Measurements from ENCODE around the gene ASF1B. TPM values are rescaled to one million over a fixed set of nuclear protein-coding genes. Genes with fewer than 3 reads are reported as not detected.
"Not testable (repeated sequence)": the region's sequence is repeated elsewhere in the genome, so short reads cannot be mapped to it uniquely, and the experiment has no call there.

The ASF1B gene
- total and polyA plus RNA-seq, 2 experiments from 2014 or later: 21.8 to 27.5 TPM

- H3K4me3 ChIP-seq: no peak overlapping the region
- no peaks in the 10 kb centered on the region for H3K9me3 ChIP-seq (ENCODE audit: low read depth)
- H3K36me3 ChIP-seq: peaks cover 12% of the 10 kb centered on the region
- no peak for DNase-seq (ENCODE audit: low read depth in 1 of 2, low spot score in 1 of 2)
- H3K27me3 ChIP-seq: no peaks in the 10 kb centered on the region
- H3K4me1 ChIP-seq (ENCODE audit: low read depth): peaks cover 18% of the 10 kb centered on the region
- peak overlapping the region; percentile 63 for H3K27ac ChIP-seq
- TF ChIP-seq, protein P1, sequence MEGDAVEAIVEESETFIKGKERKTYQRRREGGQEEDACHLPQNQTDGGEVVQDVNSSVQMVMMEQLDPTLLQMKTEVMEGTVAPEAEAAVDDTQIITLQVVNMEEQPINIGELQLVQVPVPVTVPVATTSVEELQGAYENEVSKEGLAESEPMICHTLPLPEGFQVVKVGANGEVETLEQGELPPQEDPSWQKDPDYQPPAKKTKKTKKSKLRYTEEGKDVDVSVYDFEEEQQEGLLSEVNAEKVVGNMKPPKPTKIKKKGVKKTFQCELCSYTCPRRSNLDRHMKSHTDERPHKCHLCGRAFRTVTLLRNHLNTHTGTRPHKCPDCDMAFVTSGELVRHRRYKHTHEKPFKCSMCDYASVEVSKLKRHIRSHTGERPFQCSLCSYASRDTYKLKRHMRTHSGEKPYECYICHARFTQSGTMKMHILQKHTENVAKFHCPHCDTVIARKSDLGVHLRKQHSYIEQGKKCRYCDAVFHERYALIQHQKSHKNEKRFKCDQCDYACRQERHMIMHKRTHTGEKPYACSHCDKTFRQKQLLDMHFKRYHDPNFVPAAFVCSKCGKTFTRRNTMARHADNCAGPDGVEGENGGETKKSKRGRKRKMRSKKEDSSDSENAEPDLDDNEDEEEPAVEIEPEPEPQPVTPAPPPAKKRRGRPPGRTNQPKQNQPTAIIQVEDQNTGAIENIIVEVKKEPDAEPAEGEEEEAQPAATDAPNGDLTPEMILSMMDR (IDR thresholded peaks at IDR 0.05; ENCODE audit: low read depth, low read length): no peak
Measured at GRCh38 chr19:14150041-14150769, 13.8 kb upstream of the ASF1B start.

DNA sequence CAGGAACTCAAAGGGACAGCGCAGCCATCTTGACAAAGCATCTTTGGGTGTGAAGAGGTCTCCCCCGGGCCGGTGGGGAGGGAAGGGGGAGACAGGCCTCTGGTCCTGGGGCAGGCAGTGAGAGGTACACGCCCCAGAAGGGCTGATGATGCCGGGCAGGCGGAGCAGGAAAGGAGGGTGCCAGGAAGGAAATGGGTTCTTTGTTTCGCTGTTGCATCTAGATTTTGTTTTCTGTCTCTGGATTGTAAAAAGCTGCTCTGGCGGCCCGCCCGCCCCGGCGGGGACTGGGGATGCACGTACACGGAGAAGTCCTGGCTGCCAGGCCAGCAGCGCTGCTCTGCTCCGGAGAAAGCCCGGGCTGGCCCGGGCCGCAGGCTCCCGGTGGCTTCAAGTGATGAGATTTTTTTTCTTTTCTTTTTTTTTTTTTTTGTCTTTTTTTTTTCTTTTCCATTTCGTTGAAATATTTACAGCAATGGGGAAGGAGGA, 13.2 kb upstream of the ASF1B start:
- TF ChIP-seq, protein P1 (IDR thresholded peaks at IDR 0.05; ENCODE audit: low read depth, low read length): no peak
- Histone ChIP-seq H3K4me1 (ENCODE audit: low read depth) (peaks cover 18% of the 10 kb centered on the region), H3K9me3 (ENCODE audit: low read depth) (no peaks in the 10 kb centered on the region), H3K36me3 (peaks cover 8% of the 10 kb centered on the region), H3K27me3 (no peaks in the 10 kb centered on the region), H3K27ac (peak overlapping the region; percentile 63), H3K4me3 (no peak overlapping the region)
- DNase-seq (ENCODE audit: low read depth in 1 of 2, low spot score in 1 of 2): peak in 1 of 2 donors; percentile 82

DNA sequence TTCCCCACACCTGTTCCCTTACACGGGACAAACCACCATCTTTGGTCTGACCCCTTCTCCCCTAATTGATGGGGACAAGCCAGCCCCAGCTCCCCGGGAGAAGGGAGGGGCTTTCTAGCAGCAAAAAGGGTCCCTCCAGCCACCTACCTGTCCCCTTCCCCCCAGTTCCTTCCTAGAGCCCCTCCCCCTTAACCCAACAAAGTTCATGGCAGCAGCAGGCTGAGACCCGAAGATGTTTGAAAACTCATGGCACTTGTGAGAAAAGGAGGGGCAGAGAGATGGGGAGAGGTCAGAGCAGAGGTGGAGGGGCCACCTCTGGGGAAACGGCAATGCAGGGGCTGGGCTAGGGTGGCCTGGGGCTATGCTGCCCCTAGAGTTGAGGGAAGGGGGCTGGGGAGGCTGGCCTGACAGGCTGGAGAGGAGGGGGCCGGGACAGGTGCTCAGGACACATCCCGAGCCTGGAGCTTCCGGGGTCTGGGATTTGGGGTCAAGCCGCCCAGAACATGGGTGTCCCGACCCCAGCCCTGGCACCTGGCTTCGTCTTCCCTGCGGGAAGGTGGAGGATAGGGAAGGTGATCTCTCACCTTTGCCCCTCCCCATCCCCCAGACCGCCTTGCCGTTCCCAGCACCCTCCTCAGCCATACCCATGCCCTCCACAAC, 12.5 kb upstream of the ASF1B start:
- TF ChIP-seq, protein P1 (IDR thresholded peaks at IDR 0.05; ENCODE audit: low read depth, low read length): no peak
- Histone ChIP-seq H3K9me3 (ENCODE audit: low read depth) (no peaks in the 10 kb centered on the region), H3K27me3 (no peaks in the 10 kb centered on the region), H3K4me3 (no peak overlapping the region), H3K4me1 (ENCODE audit: low read depth) (peaks cover 18% of the 10 kb centered on the region), H3K36me3 (peaks cover 8% of the 10 kb centered on the region), H3K27ac (no peak overlapping the region)
- no peak for DNase-seq (ENCODE audit: low read depth in 1 of 2, low spot score in 1 of 2)

DNA sequence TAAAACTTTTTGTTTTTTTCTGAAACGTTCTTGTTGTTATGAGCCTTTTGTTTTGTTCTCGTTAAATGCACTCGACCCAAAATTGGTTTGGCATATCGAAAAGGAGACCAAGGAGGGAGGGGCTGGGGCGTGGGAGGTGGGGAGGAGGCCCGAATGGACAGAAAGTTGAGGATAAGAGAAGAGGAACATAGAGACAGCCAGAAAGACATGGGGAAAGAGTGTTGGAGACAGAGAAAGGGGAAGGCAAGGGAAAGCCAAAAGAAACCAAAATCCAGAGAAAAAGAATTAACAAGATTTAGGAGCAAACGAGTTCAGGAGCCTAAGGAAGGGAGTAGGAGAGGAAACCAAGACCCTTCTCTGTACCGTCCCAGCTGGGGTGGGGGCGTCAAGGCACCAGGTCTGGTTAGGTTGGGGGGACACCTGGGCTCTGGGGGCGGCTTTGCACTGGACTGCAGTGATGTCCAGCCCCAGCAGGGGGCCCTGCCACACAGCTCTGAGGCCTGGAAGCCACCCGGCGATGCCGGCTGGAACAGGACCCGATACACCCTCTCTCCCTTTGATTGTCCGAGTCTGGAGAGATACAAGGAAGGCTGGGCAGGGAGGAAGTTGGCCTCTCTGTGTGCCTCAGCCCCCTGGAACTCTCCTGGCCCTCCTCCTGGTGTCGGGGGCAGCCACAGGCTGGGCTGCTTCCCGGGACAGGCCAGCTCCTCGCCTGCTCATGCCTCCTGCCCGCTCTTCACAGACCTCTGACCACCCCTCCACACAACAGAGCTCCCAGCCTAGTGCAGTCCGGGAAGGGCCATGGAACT, 11.6 kb upstream of the ASF1B start:
- DNase-seq (ENCODE audit: low read depth in 1 of 2, low spot score in 1 of 2): peak; percentile 78 to 80
- no peak overlapping the region for H3K4me3 ChIP-seq
- H3K27me3 ChIP-seq: no peaks in the 10 kb centered on the region
- H3K4me1 ChIP-seq (ENCODE audit: low read depth): peaks cover 18% of the 10 kb centered on the region
- H3K9me3 ChIP-seq (ENCODE audit: low read depth): no peaks in the 10 kb centered on the region
- no peak overlapping the region for H3K27ac ChIP-seq
- H3K36me3 ChIP-seq: peaks cover 6% of the 10 kb centered on the region
- TF ChIP-seq, protein P1 (IDR thresholded peaks at IDR 0.05; ENCODE audit: low read depth, low read length): peak; percentile 97

- Histone ChIP-seq H3K4me1 (ENCODE audit: low read depth) (peaks cover 18% of the 10 kb centered on the region), H3K36me3 (peaks cover 2% of the 10 kb centered on the region), H3K27me3 (no peaks in the 10 kb centered on the region), H3K4me3 (no peak overlapping the region), H3K27ac (no peak overlapping the region), H3K9me3 (ENCODE audit: low read depth) (no peaks in the 10 kb centered on the region)
- DNase-seq (ENCODE audit: low read depth in 1 of 2, low spot score in 1 of 2): peak in 1 of 2 donors; percentile 94
- TF ChIP-seq, protein P1 (IDR thresholded peaks at IDR 0.05; ENCODE audit: low read depth, low read length): no peak
Measured at GRCh38 chr19:14146789-14147216, 10.4 kb upstream of the ASF1B start.

DNA sequence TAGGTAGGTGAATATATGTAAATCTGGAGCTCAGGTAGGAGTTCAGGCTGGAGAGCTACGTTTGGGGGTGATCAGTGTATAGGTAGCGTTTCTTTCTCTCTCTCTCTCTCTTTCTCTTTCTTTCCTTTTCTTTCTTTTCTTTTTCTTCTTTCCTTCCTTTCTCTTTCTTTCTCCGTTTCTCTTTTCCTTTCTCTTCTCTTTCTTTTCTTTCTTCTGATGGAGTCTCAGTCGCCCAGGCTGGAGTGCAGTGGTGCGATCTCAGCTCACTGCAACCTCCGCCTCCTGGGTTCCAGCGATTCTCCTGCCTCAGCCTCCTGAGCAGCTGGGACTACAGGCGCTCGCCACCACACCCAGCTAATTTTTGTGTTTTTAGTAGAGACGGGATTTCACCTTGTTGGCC, 9.8 kb upstream of the ASF1B start:
- not testable (repeated sequence) for H3K27ac ChIP-seq; H3K4me3 ChIP-seq; H3K36me3 ChIP-seq; H3K27me3 ChIP-seq; H3K9me3 ChIP-seq (ENCODE audit: low read depth); DNase-seq (ENCODE audit: low read depth in 1 of 2, low spot score in 1 of 2)
- H3K4me1 ChIP-seq (ENCODE audit: low read depth): peaks cover 18% of the 10 kb centered on the region

Measured in cardiac muscle cell (in vitro differentiated cells and primary cell).